H9 (cell line): ENCODE data around the gene IFIT1B. TPM values are rescaled to one million over a fixed set of nuclear protein-coding genes. Genes with fewer than 3 reads are reported as not detected.

Experiments
- DNase-seq: peaks from one replicate; pipeline ENCODE4 v3.0.0-alpha.2; 2017
- H2AFZ ChIP-seq: one replicate; pipeline ENCODE4 v1.6.1; 2013; ENCODE audit warnings: mild to moderate bottlenecking, low read length, control low read depth, moderate library complexity
- H2AK5ac ChIP-seq: 2 replicates; pipeline ENCODE4 v1.6.1; 2013; ENCODE audit warnings: low read length, control low read depth, mixed read lengths; ENCODE audit not compliant: insufficient read length
- H2BK120ac ChIP-seq: one replicate; pipeline ENCODE4 v1.6.1; 2013; ENCODE audit warnings: low read depth, mild to moderate bottlenecking, low read length, control low read depth, inconsistent platforms; ENCODE audit not compliant: poor library complexity, severe bottlenecking
- H2BK12ac ChIP-seq: 2 replicates; pipeline ENCODE4 v1.6.1; 2013; ENCODE audit warnings: low read length, control low read depth, mixed read lengths, low read depth; ENCODE audit not compliant: insufficient read length
- H2BK15ac ChIP-seq: 2 replicates; pipeline ENCODE4 v1.6.1; 2013; ENCODE audit warnings: low read depth, low read length, control low read depth
- H2BK20ac ChIP-seq: one replicate; pipeline ENCODE4 v1.6.1; 2013; ENCODE audit warnings: low read depth, mild to moderate bottlenecking, low read length, control low read depth, inconsistent platforms; ENCODE audit not compliant: poor library complexity, severe bottlenecking
- H2BK5ac ChIP-seq: 2 replicates; pipeline ENCODE4 v1.6.1; 2013; ENCODE audit warnings: low read length, control low read depth, mixed read lengths; ENCODE audit not compliant: insufficient read length
- H3K14ac ChIP-seq: 2 replicates; pipeline ENCODE4 v1.6.1; 2013; ENCODE audit warnings: low read length, control low read depth; ENCODE audit not compliant: insufficient read depth
- H3K18ac ChIP-seq: 2 replicates; pipeline ENCODE4 v1.6.1; 2013; ENCODE audit warnings: low read depth, mild to moderate bottlenecking, mixed read lengths, low read length, control low read depth; ENCODE audit not compliant: insufficient read length
- H3K23ac ChIP-seq: 2 replicates; pipeline ENCODE4 v1.6.1; 2013; ENCODE audit warnings: low read length, control low read depth, mixed read lengths, low read depth; ENCODE audit not compliant: insufficient read length
- H3K23me2 ChIP-seq: 2 replicates; pipeline ENCODE4 v1.6.1; 2013; ENCODE audit warnings: low read depth, mild to moderate bottlenecking, mixed read lengths, low read length, control low read depth; ENCODE audit not compliant: insufficient read length, poor library complexity, severe bottlenecking
- H3K27ac ChIP-seq: 2 replicates; pipeline ENCODE4 v1.5.1; 2013; ENCODE audit warnings: low read length, control low read depth, mixed read lengths, low read depth; ENCODE audit not compliant: insufficient read length
- H3K27me3 ChIP-seq: 2 replicates; pipeline ENCODE4 v1.6.1; 2013; ENCODE audit warnings: low read length, control low read depth, inconsistent platforms; ENCODE audit not compliant: insufficient read depth
- H3K4ac ChIP-seq: 2 replicates; pipeline ENCODE4 v1.6.1; 2013; ENCODE audit warnings: low read depth, mild to moderate bottlenecking, control low read depth, inconsistent platforms, low read length, moderate library complexity
- H3K4me1 ChIP-seq: 2 replicates; pipeline ENCODE4 v1.6.1; 2013; ENCODE audit warnings: low read length, control low read depth, inconsistent platforms; ENCODE audit not compliant: insufficient read depth
- H3K4me2 ChIP-seq: 2 replicates; pipeline ENCODE4 v1.6.1; 2013; ENCODE audit warnings: low read length, control low read depth, mixed read lengths; ENCODE audit not compliant: insufficient read length, insufficient read depth
- H3K56ac ChIP-seq: 2 replicates; pipeline ENCODE4 v1.6.1; 2013; ENCODE audit warnings: low read depth, mild to moderate bottlenecking, mixed read lengths, low read length, control low read depth; ENCODE audit not compliant: insufficient read length
- H3K79me1 ChIP-seq: 2 replicates; pipeline ENCODE4 v1.6.1; 2013; ENCODE audit warnings: low read depth, mild to moderate bottlenecking, moderate library complexity, low read length, control low read depth, inconsistent platforms; ENCODE audit not compliant: insufficient read depth, poor library complexity, severe bottlenecking
- H3K79me2 ChIP-seq: 2 replicates; pipeline ENCODE4 v1.6.1; 2013; ENCODE audit warnings: low read length, control low read depth, inconsistent platforms; ENCODE audit not compliant: insufficient read depth
- H3K9ac ChIP-seq: 2 replicates; pipeline ENCODE4 v1.6.1; 2013; ENCODE audit warnings: low read length, control low read depth, mixed read lengths; ENCODE audit not compliant: insufficient read length; ENCODE audit errors: extremely low read depth
- H3K9me3 ChIP-seq: one replicate; pipeline ENCODE4 v1.6.1; 2013; ENCODE audit warnings: low read depth, low read length, inconsistent platforms; ENCODE audit not compliant: control insufficient read depth
- H3T11ph ChIP-seq: one replicate; pipeline ENCODE4 v1.6.1; 2013; ENCODE audit warnings: mild to moderate bottlenecking, low read length, control low read depth, inconsistent platforms
- H4K20me1 ChIP-seq: one replicate; pipeline ENCODE4 v1.6.1; 2013; ENCODE audit not compliant: control insufficient read depth, insufficient read length, insufficient read depth
- H4K5ac ChIP-seq: 2 replicates; pipeline ENCODE4 v1.6.1; 2013; ENCODE audit warnings: low read depth, mild to moderate bottlenecking, mixed read lengths, low read length, control low read depth; ENCODE audit not compliant: insufficient read length
- H4K8ac ChIP-seq: replicated peaks from 2 replicates; pipeline ENCODE4 v1.6.1; 2013; ENCODE audit warnings: low read length, control low read depth, mixed read lengths, low read depth; ENCODE audit not compliant: insufficient read length
- H4K91ac ChIP-seq: 2 replicates; pipeline ENCODE4 v1.6.1; 2013; ENCODE audit warnings: low read depth, mild to moderate bottlenecking, moderate library complexity, mixed read lengths, low read length, control low read depth; ENCODE audit not compliant: insufficient read length
- H3K27ac Mint-ChIP-seq, 3 experiments: 2 replicates in 2 of 3; 3 replicates in 1 of 3; pipeline ENCODE4 v1.8.0; 2020 to 2021; ENCODE audit warnings: mixed read lengths in 3 of 3, mild to moderate bottlenecking in 1 of 3, moderate library complexity in 1 of 3
- H3K27me3 Mint-ChIP-seq: 2 replicates; pipeline ENCODE4 v1.8.0; 2021; ENCODE audit warnings: low read depth, mild to moderate bottlenecking, moderate library complexity, mixed read lengths
- H3K36me3 Mint-ChIP-seq, 3 experiments: 2 replicates in 2 of 3; 3 replicates in 1 of 3; pipeline ENCODE4 v1.8.0; 2020 to 2021; ENCODE audit warnings: low read depth in 3 of 3, mixed read lengths in 3 of 3; ENCODE audit not compliant: insufficient read depth in 1 of 3
- H3K4me1 Mint-ChIP-seq, 2 experiments: 2 replicates each; pipeline ENCODE4 v1.8.0; 2020; ENCODE audit warnings: mixed read lengths in 2 of 2
- H3K4me3 Mint-ChIP-seq, 2 experiments: 2 replicates in 1 of 2; 3 replicates in 1 of 2; pipeline ENCODE4 v1.8.0; 2020 to 2021; ENCODE audit warnings: mild to moderate bottlenecking in 2 of 2, mixed read lengths in 2 of 2, moderate library complexity in 1 of 2
- H3K9me3 Mint-ChIP-seq, 2 experiments: 2 replicates in 1 of 2; 3 replicates in 1 of 2; pipeline ENCODE4 v1.8.0; 2020; ENCODE audit warnings: mild to moderate bottlenecking in 2 of 2, mixed read lengths in 2 of 2, moderate library complexity in 1 of 2
- WGBS: extraction: QIAGEN DNeasy Blood & Tissue Kit; methylation state at CpG from one replicate; pipeline ENCODE4 v1.1.7; 2013; ENCODE audit warnings: missing lambda C conversion rate, low lambda C conversion rate, mixed read lengths; ENCODE audit not compliant: insufficient read length; ENCODE audit errors: extremely low coverage; 5-methylcytosine and 5-hydroxymethylcytosine counted together
- total RNA-seq: library from RNA; stranded (reverse); gene quantifications from 2 replicates; pipeline ENCODE4 v1.2.1, GENCODE V29; 2021
- TF ChIP-seq, protein P1 (sequence below): fragments of 200-600 bp; sonication (generic); conservative IDR thresholded peaks from 3 replicates; pipeline ENCODE4 v1.8.0; 2021; ENCODE audit warnings: antibody characterized with exemption, mild to moderate bottlenecking

Gene IFIT1B
- total RNA-seq, 1 experiment from 2014 or later, result not detected

DNA sequence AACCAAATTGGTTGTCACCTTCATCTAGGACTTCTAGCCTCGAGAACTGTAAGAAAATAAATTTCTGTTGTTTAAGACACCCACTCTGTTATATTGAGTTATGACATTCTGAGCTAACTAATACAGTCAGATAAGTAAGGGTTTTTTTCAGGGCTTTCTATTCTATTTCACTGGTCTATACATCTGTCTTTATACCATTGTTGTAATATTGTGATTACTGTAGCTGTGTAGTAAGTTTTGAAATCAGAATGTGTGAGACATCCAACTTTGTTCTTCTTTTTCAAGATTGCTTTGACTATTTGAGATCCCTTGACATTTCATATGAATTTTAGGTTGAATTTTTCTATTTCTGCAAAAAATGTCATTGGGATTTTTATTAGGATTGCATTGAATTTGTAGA lies 22.1 kb downstream of the IFIT1B start:
- no peak overlapping the region for H3K4ac ChIP-seq
- no peak overlapping the region for H2BK20ac ChIP-seq
- no peaks in the 10 kb centered on the region for H3K27me3 ChIP-seq
- H2AK5ac ChIP-seq, result no peak overlapping the region
- H4K5ac ChIP-seq, result no peak overlapping the region
- no peaks in the 10 kb centered on the region for H3K23me2 ChIP-seq
- no peak overlapping the region for H2AFZ ChIP-seq
- no peaks in the 10 kb centered on the region for H3K79me1 ChIP-seq
- H3K4me2 ChIP-seq, result no peak overlapping the region
- no peaks in the 10 kb centered on the region for H4K20me1 ChIP-seq
- peak overlapping the region in 1 of 3 experiments; percentile 13; a peak in 1 of 7 replicates for H3K27ac Mint-ChIP-seq
- no peaks in the 10 kb centered on the region for H3K9me3 ChIP-seq
- H4K91ac ChIP-seq, result no peak overlapping the region
- no peak overlapping the region for H3K27ac ChIP-seq
- DNase-seq, result no peak
- H3K4me1 ChIP-seq, result no peaks in the 10 kb centered on the region
- no peak overlapping the region for H4K8ac ChIP-seq
- H2BK120ac ChIP-seq, result no peak overlapping the region
- no peak overlapping the region for H3K23ac ChIP-seq
- TF ChIP-seq, protein P1, sequence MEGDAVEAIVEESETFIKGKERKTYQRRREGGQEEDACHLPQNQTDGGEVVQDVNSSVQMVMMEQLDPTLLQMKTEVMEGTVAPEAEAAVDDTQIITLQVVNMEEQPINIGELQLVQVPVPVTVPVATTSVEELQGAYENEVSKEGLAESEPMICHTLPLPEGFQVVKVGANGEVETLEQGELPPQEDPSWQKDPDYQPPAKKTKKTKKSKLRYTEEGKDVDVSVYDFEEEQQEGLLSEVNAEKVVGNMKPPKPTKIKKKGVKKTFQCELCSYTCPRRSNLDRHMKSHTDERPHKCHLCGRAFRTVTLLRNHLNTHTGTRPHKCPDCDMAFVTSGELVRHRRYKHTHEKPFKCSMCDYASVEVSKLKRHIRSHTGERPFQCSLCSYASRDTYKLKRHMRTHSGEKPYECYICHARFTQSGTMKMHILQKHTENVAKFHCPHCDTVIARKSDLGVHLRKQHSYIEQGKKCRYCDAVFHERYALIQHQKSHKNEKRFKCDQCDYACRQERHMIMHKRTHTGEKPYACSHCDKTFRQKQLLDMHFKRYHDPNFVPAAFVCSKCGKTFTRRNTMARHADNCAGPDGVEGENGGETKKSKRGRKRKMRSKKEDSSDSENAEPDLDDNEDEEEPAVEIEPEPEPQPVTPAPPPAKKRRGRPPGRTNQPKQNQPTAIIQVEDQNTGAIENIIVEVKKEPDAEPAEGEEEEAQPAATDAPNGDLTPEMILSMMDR, result no peak
- peaks cover 9 to 15% of the 10 kb centered on the region in 2 experiments; a peak in 4 of 5 replicates for H3K9me3 Mint-ChIP-seq
- H3K9ac ChIP-seq, result no peak overlapping the region
- no peak overlapping the region for H2BK5ac ChIP-seq
- no peak overlapping the region for H3K14ac ChIP-seq
- no peaks in the 10 kb centered on the region; the same call in 1 of the 2 replicates for H3K27me3 Mint-ChIP-seq
- H3K56ac ChIP-seq, result no peak overlapping the region
- peaks cover 0 to 10% of the 10 kb centered on the region in 2 experiments; a peak in 1 of 4 replicates for H3K4me1 Mint-ChIP-seq
- WGBS, result no CpG with 5 or more reads among the region's 1 CpG
- peaks cover 2 to 9% (median 8%) of the 10 kb centered on the region in 3 experiments; a peak in 5 of 7 replicates for H3K36me3 Mint-ChIP-seq
- no peak overlapping the region for H2BK15ac ChIP-seq
- no peak overlapping the region for H3T11ph ChIP-seq
- no peak overlapping the region for H3K18ac ChIP-seq
- no peaks in the 10 kb centered on the region for H3K79me2 ChIP-seq
- no peak overlapping the region for H3K4me3 Mint-ChIP-seq
- H2BK12ac ChIP-seq, result no peak overlapping the region
